ENCODE measurements around the gene FOXB1.

FOXB1 gene

DNA sequence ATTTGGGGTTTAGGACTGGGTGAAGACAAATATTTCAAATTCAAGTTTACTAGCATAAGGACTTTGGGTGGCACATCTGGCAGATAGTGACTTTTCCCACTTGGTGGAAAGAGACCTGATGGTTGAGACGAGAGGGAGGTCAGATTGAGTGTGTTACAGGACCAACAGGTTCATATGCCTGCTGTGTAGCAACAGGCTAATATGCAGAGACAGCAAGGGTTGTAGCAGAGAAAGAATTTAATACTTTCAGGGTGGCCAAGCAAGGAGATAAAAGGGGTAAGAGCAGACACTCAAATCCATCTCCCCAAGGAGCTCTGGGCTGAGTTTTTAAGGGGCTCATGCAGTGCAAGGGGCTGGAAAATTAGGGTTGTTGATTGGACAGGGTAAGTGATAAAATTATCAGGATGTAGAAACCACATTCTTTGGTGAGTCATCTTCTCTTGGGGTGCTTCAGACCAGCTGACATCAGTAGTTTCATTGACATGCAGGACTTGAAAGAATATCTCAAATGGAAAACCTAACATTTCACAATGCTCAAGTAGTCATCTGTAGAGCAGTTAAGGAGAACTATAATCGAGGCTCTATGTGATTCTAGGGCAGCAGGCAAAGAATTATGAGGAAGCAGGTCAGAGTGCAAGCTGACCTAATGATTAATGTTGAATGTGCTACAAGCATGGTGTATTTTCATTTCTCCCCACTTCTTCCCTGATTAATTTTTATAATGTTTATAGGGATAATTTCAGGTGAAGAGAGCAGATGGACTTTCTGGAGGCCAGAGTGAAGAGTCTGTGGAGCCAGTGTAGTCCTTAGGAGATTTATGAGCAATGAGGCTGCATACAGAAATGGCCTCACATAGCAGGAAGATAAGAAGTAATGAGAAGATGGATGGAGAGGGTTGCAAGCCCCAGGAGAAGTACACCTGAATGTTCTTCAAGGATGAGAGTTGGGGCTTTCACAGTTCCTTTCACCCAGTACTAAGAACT is 13.7 kb downstream of the FOXB1 start:
- Histone ChIP-seq H3K4me1 (ENCODE audit: low read length) (peaks cover 14% of the 10 kb centered on the region), H3K4me3 (ENCODE audit: low read length) (no peak overlapping the region), H3K27ac (ENCODE audit: low read length) (peak overlapping the region; percentile 51), H4K20me1 (ENCODE audit: insufficient read depth, low read length) (no peaks in the 10 kb centered on the region), H3K9me3 (ENCODE audit: insufficient read depth, low read length) (peaks cover 14% of the 10 kb centered on the region; the same call in 1 of the 2 replicates), H3K9ac (ENCODE audit: low read length) (no peak overlapping the region), H3K79me2 (ENCODE audit: low read length) (no peaks in the 10 kb centered on the region), H2AFZ (ENCODE audit: low read depth, low read length) (no peak overlapping the region), H3K27me3 (ENCODE audit: low read depth, low read length) (no peaks in the 10 kb centered on the region), H3K4me2 (ENCODE audit: low read length) (peak overlapping the region; percentile 0; the same call in 1 of the 2 replicates), H3K36me3 (replicated peaks; ENCODE audit: low read depth, low read length) (peaks cover 6% of the 10 kb centered on the region)
- TF ChIP-seq, protein P1, sequence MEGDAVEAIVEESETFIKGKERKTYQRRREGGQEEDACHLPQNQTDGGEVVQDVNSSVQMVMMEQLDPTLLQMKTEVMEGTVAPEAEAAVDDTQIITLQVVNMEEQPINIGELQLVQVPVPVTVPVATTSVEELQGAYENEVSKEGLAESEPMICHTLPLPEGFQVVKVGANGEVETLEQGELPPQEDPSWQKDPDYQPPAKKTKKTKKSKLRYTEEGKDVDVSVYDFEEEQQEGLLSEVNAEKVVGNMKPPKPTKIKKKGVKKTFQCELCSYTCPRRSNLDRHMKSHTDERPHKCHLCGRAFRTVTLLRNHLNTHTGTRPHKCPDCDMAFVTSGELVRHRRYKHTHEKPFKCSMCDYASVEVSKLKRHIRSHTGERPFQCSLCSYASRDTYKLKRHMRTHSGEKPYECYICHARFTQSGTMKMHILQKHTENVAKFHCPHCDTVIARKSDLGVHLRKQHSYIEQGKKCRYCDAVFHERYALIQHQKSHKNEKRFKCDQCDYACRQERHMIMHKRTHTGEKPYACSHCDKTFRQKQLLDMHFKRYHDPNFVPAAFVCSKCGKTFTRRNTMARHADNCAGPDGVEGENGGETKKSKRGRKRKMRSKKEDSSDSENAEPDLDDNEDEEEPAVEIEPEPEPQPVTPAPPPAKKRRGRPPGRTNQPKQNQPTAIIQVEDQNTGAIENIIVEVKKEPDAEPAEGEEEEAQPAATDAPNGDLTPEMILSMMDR (IDR thresholded peaks at IDR 0.05; ENCODE audit: low read depth, low read length) = no peak
- no peak for TF ChIP-seq EZH2phosphoT487 (IDR thresholded peaks at IDR 0.05; ENCODE audit: low read depth)

DNA sequence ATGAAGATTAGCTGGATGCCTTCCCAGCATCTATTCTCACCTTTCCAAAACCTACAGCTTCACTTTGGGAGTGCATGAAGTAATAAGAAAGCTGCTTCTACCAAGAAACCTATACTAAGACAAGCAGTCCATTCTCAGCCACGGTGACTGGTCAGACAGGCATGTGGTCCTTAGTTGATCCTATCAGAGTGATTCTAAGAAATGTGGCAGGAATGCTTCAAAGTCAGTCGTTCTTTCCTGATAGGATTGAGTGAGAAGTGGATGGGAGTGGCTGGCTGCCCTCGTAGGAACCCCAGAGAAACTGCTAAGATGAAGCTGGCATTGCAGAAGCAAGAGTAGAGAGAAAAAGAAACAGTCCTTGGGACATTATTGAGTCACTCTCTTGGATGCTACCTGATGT is 16.6 kb downstream of the FOXB1 start:
- H3K36me3 ChIP-seq (replicated peaks; ENCODE audit: low read depth, low read length) = peaks cover 6% of the 10 kb centered on the region
- no peak overlapping the region for H3K4me3 ChIP-seq (ENCODE audit: low read length)
- no peak overlapping the region for H3K4me2 ChIP-seq (ENCODE audit: low read length)
- no peak overlapping the region for H3K27ac ChIP-seq (ENCODE audit: low read length)
- no peaks in the 10 kb centered on the region for H3K27me3 ChIP-seq (ENCODE audit: low read depth, low read length)
- no peak overlapping the region for H2AFZ ChIP-seq (ENCODE audit: low read depth, low read length)
- peaks cover 14% of the 10 kb centered on the region; the same call in 1 of the 2 replicates for H3K9me3 ChIP-seq (ENCODE audit: insufficient read depth, low read length)
- peaks cover 14% of the 10 kb centered on the region for H3K4me1 ChIP-seq (ENCODE audit: low read length)
- TF ChIP-seq EZH2phosphoT487 (IDR thresholded peaks at IDR 0.05; ENCODE audit: low read depth) = no peak
- TF ChIP-seq, protein P1 (IDR thresholded peaks at IDR 0.05; ENCODE audit: low read depth, low read length) = no peak
- H4K20me1 ChIP-seq (ENCODE audit: insufficient read depth, low read length) = no peaks in the 10 kb centered on the region
- no peaks in the 10 kb centered on the region for H3K79me2 ChIP-seq (ENCODE audit: low read length)
- no peak overlapping the region for H3K9ac ChIP-seq (ENCODE audit: low read length)

DNA sequence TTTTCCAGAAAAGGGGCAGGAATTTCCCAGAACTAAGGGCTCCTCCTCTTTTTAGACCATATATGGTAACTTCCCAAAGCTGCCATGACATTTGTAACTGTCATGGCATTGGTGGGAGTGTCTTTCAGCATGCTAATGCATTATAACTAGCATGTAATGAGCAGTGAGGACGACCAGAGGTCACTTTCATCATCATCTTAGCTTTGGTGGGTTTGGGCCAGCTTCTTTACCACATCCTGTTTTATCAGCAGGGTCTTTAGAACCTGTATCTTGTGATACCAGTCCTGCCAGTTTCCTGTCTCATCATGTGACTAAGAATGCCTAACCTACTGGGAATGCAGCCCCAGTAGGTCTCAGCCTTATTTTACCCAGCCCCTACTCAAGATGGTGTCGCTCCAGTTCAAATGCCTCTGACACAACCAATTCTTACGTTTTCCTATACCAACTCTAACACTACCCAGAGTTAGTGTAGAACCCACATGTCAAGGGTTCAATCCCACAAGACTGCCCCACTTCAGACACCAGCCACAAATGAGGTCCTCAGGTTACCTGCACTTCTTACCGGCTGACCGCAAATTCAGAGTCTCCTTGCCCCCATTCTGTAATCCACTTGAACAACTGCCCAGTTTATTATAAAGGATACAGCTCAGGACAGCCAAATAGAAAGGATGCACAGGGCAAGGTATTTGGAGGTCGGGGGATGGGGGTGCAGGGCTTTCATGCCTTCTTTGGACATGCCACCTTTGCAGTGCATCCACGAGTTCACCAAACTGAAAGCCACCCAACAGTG is 17.7 kb downstream of the FOXB1 start:
- H3K27ac ChIP-seq (ENCODE audit: low read length) = no peak overlapping the region
- no peaks in the 10 kb centered on the region for H3K79me2 ChIP-seq (ENCODE audit: low read length)
- H3K9ac ChIP-seq (ENCODE audit: low read length) = no peak overlapping the region
- TF ChIP-seq, protein P1 (IDR thresholded peaks at IDR 0.05; ENCODE audit: low read depth, low read length) = no peak
- no peak for TF ChIP-seq EZH2phosphoT487 (IDR thresholded peaks at IDR 0.05; ENCODE audit: low read depth)
- peaks cover 14% of the 10 kb centered on the region for H3K4me1 ChIP-seq (ENCODE audit: low read length)
- H3K27me3 ChIP-seq (ENCODE audit: low read depth, low read length) = no peaks in the 10 kb centered on the region
- no peak overlapping the region for H2AFZ ChIP-seq (ENCODE audit: low read depth, low read length)
- peaks cover 6% of the 10 kb centered on the region for H3K36me3 ChIP-seq (replicated peaks; ENCODE audit: low read depth, low read length)
- H3K4me3 ChIP-seq (ENCODE audit: low read length) = no peak overlapping the region
- H3K9me3 ChIP-seq (ENCODE audit: insufficient read depth, low read length) = peaks cover 14% of the 10 kb centered on the region; the same call in 1 of the 2 replicates
- H4K20me1 ChIP-seq (ENCODE audit: insufficient read depth, low read length) = no peaks in the 10 kb centered on the region
- no peak overlapping the region for H3K4me2 ChIP-seq (ENCODE audit: low read length)

DNA sequence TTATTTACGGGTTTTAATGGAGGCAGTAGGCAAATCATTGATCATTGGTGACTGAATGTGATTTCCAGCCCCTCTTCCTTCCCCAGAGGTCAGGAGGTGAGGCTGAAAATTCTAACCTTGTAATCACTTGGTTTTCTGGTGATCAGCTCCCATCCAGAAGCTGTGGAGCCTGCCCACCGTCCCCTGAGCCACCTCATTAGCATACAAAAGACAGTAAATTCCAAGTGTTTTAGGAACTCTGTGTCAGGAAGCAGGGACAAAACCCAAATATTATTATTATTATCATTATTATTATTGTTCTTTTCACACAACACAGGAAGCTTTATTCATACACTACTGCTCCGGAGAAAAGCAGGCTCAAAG is 18.2 kb downstream of the FOXB1 start:
- H2AFZ ChIP-seq (ENCODE audit: low read depth, low read length) = no peak overlapping the region
- no peak overlapping the region for H3K27ac ChIP-seq (ENCODE audit: low read length)
- no peak overlapping the region for H3K4me2 ChIP-seq (ENCODE audit: low read length)
- no peaks in the 10 kb centered on the region for H3K27me3 ChIP-seq (ENCODE audit: low read depth, low read length)
- no peak overlapping the region for H3K4me3 ChIP-seq (ENCODE audit: low read length)
- no peaks in the 10 kb centered on the region for H4K20me1 ChIP-seq (ENCODE audit: insufficient read depth, low read length)
- H3K9ac ChIP-seq (ENCODE audit: low read length) = no peak overlapping the region
- peaks cover 11% of the 10 kb centered on the region; the same call in 1 of the 2 replicates for H3K9me3 ChIP-seq (ENCODE audit: insufficient read depth, low read length)
- peaks cover 14% of the 10 kb centered on the region for H3K4me1 ChIP-seq (ENCODE audit: low read length)
- no peaks in the 10 kb centered on the region for H3K79me2 ChIP-seq (ENCODE audit: low read length)
- H3K36me3 ChIP-seq (replicated peaks; ENCODE audit: low read depth, low read length) = peaks cover 3% of the 10 kb centered on the region
- TF ChIP-seq, protein P1 (IDR thresholded peaks at IDR 0.05; ENCODE audit: low read depth, low read length) = no peak
- TF ChIP-seq EZH2phosphoT487 (IDR thresholded peaks at IDR 0.05; ENCODE audit: low read depth) = no peak
